ENCODE measurements around the gene HSPA1B.

GRCh38 chr6:31877125-31877650 is 49.6 kb downstream of the HSPA1B start:
- TF ChIP-seq REST (IDR thresholded peaks at IDR 0.05): no peak
- TF ChIP-seq SREBF2 (IDR thresholded peaks at IDR 0.05): no peak
- TF ChIP-seq HOXB13 (CRISPR knock-in tag; IDR thresholded peaks at IDR 0.05; ENCODE audit: low read depth): no peak
- no peak for TF ChIP-seq CTCF (IDR thresholded peaks at IDR 0.05)
- TF ChIP-seq NR3C1 (IDR thresholded peaks at IDR 0.05): no peak
- TF ChIP-seq MYC (IDR thresholded peaks at IDR 0.05; ENCODE audit: borderline replicate concordance, low read length): no peak
- TF ChIP-seq EP300 (IDR thresholded peaks at IDR 0.05): no peak
- no peak for TF ChIP-seq USF2 (IDR thresholded peaks at IDR 0.05)
- TF ChIP-seq HMGXB4 (CRISPR knock-in tag; IDR thresholded peaks at IDR 0.05; ENCODE audit: borderline replicate concordance): no peak
- no peak for TF ChIP-seq POLR2A (IDR thresholded peaks at IDR 0.05; ENCODE audit: low read length)
- TF ChIP-seq CHD2 (IDR thresholded peaks at IDR 0.05; ENCODE audit: low read length, partially characterized antibody): no peak
- TF ChIP-seq ELK1 (IDR thresholded peaks at IDR 0.05; ENCODE audit: low read depth, low read length): no peak

Data from A549 (cell line).